Loucy (cell line): ENCODE results near the gene ST14.

Experiments
- CTCF ChIP-seq: fragments of 200-600 bp; sonication (generic); conservative IDR thresholded peaks from 2 replicates; pipeline ENCODE4 v1.5.1; 2014; ENCODE audit warnings: mild to moderate bottlenecking, antibody characterized with exemption, low read length
- EZH2phosphoT487 ChIP-seq: fragments of 200-600 bp; IDR thresholded peaks from 2 replicates; pipeline ENCODE4 v1.6.1; 2018; ENCODE audit warnings: antibody characterized with exemption, mild to moderate bottlenecking, moderate library complexity, borderline replicate concordance

- TF ChIP-seq CTCF (no peak), EZH2phosphoT487 (no peak)
Measured at GRCh38 chr11:130203766-130204702, 44.5 kb downstream of the ST14 start.
